Measurements from ENCODE around the gene EPHA2. TPM values are rescaled to one million over a fixed set of nuclear protein-coding genes. Genes with fewer than 3 reads are reported as not detected.

EPHA2 gene
- total and polyA plus RNA-seq, 12 donors = 0.83 to 49.5 (median 14.8) TPM

DNA sequence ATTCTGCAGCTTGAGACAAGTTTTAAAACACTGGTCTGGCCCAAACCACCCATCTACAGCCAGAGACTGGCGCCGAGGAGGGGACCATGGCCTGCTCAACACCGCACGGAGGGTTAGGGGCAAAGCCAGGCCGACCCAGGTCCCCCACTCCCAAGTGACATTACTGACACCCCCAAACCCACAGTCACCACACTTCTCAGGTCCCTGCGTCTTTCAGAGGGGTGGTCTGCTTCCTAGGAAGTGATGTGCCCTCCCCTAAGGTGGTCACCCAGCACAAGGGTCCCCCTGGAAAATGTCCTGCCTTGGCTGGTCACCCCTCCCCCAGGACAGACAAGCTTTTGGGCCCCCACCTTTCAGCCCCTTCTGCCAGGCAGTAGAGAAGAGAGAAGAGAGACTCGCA lies 20.8 kb upstream of the EPHA2 start:
- H3K4me3 ChIP-seq = no peak overlapping the region
- intact Hi-C loops (cut with DNase I) = no loop called here
- peak overlapping the region; percentile 63 to 94 (median 91) for H3K27ac ChIP-seq
- peaks cover 37 to 53% of the 10 kb centered on the region in 2 donors for H3K4me1 ChIP-seq (replicated peaks in 1 of 2)
- no peak for TF ChIP-seq POLR2A (IDR thresholded peaks at IDR 0.05)
- TF ChIP-seq, protein P1, sequence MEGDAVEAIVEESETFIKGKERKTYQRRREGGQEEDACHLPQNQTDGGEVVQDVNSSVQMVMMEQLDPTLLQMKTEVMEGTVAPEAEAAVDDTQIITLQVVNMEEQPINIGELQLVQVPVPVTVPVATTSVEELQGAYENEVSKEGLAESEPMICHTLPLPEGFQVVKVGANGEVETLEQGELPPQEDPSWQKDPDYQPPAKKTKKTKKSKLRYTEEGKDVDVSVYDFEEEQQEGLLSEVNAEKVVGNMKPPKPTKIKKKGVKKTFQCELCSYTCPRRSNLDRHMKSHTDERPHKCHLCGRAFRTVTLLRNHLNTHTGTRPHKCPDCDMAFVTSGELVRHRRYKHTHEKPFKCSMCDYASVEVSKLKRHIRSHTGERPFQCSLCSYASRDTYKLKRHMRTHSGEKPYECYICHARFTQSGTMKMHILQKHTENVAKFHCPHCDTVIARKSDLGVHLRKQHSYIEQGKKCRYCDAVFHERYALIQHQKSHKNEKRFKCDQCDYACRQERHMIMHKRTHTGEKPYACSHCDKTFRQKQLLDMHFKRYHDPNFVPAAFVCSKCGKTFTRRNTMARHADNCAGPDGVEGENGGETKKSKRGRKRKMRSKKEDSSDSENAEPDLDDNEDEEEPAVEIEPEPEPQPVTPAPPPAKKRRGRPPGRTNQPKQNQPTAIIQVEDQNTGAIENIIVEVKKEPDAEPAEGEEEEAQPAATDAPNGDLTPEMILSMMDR (IDR thresholded peaks at IDR 0.05) = no peak
- no peak for DNase-seq
- no peaks in the 10 kb centered on the region for H3K36me3 ChIP-seq (replicated peaks in 1 of 2)
- no peaks in the 10 kb centered on the region for H3K27me3 ChIP-seq
- H3K9me3 ChIP-seq (replicated peaks in 1 of 3) = no peaks in the 10 kb centered on the region
- WGBS, 4 donors = 73 to 100% (median 81%) methylated on average over 1 to 7 of the region's 7 CpGs

DNA sequence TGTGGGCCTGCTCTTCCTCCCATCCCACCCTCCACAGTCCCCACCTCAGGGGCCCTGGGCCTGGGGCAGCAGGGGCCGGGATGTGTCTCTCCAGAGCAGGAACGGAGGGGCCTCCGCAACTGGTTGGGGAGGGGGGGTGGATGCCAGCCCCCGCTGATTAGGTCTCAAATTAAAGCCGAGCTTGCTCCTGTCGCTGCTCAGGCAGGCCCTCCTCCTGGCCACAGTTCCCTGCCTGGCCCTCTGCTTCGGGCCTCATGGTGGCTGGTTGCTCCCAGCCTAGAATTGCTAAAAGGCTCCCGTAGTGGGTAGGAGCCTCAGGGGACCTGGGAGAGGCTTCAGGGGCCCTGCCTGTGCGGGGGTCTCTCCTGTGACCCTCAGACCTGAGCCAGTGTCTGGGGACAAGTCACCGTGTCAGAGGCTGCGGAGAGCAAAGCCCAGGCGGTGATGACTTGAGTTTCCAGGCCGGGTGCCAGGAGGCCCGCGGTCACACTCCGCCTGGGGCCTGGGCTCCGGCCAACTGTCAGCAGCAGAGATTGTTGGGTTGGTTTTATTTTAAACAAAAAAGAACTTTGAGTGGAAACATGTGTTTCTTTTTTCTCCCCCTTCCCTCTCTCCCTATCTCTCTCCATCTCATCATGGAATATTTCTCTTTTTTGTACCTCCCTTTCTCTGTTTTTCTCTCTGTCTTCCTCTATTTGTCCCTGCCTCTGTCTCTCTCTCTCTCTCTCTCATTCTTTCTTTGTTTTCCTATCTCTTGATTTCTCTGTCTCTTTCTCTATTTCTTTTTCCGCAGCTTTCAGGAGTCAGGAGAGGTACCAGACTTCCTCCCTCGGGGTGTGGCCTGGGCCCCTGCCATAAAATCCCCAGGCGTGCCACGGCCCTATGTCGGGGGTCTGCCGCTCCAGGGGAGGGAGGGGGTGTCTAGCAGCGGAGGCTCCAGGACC lies 20.0 kb upstream of the EPHA2 start:
- 10 to 21% (median 18%) methylated on average over 15 to 24 of the region's 24 CpGs for WGBS, 4 donors
- Histone ChIP-seq H3K9me3 (replicated peaks in 1 of 3) (no peaks in the 10 kb centered on the region), H3K27me3 (no peaks in the 10 kb centered on the region), H3K27ac (peak overlapping the region; percentile 63 to 94 (median 91)), H3K4me3 (no peak overlapping the region), H3K4me1 (replicated peaks in 1 of 2) (peaks cover 29 to 46% of the 10 kb centered on the region in 2 donors), H3K36me3 (replicated peaks in 1 of 2) (no peaks in the 10 kb centered on the region)
- TF ChIP-seq, protein P1 (IDR thresholded peaks at IDR 0.05) = no peak
- TF ChIP-seq POLR2A (IDR thresholded peaks at IDR 0.05) = peak in 1 of 2 donors; percentile 26
- DNase-seq = peak; percentile 91 to 95 (median 95)
- intact Hi-C loops (cut with DNase I) = no loop called here

DNA sequence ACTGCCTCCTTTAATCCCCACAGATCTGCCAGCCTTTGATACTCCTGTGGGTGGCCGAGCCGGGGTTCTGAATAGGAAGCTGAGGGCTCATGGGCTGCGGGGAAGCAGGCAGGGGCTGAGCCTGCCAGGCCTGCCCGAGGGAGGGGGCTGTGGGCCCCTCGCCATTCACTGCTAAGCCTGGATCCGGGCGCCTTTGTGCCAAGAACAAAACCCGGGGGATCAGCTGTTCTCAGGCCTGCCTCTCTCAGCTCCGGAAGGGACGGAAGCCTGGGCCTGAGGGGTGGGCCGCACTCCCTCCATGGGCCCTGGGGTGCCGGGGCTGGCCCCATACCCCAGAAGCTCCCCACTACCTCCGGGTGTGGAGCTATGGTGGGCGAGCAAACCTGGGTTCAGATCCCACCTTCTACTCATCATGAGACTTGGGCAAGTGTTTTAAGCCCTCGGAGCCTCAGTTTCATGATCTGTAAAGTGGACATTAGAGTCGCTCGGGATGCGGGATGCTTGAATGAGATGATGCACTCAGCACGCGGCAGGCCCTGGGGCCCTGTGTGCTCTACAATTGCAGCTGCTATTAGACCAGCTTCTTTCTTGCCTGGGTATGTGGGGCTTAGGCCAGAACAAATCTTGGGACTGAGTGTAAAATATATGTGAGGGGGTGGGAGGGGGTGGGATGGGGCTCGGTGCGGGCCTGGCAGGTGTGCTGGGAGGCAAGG lies 19.2 kb upstream of the EPHA2 start:
- H3K36me3 ChIP-seq (replicated peaks in 1 of 2) = no peaks in the 10 kb centered on the region
- no peak for TF ChIP-seq POLR2A (IDR thresholded peaks at IDR 0.05)
- TF ChIP-seq, protein P1 (IDR thresholded peaks at IDR 0.05) = no peak
- peak overlapping the region; percentile 63 to 94 (median 91) for H3K27ac ChIP-seq
- no peaks in the 10 kb centered on the region for H3K9me3 ChIP-seq (replicated peaks in 1 of 3)
- 72 to 75% (median 73%) methylated on average over 12 to 22 of the region's 22 CpGs for WGBS, 4 donors
- intact Hi-C loops (cut with DNase I) = no loop called here
- H3K4me3 ChIP-seq = no peak overlapping the region
- H3K27me3 ChIP-seq = no peaks in the 10 kb centered on the region
- DNase-seq = no peak
- H3K4me1 ChIP-seq (replicated peaks in 1 of 2) = peaks cover 29 to 46% of the 10 kb centered on the region in 2 donors

DNA sequence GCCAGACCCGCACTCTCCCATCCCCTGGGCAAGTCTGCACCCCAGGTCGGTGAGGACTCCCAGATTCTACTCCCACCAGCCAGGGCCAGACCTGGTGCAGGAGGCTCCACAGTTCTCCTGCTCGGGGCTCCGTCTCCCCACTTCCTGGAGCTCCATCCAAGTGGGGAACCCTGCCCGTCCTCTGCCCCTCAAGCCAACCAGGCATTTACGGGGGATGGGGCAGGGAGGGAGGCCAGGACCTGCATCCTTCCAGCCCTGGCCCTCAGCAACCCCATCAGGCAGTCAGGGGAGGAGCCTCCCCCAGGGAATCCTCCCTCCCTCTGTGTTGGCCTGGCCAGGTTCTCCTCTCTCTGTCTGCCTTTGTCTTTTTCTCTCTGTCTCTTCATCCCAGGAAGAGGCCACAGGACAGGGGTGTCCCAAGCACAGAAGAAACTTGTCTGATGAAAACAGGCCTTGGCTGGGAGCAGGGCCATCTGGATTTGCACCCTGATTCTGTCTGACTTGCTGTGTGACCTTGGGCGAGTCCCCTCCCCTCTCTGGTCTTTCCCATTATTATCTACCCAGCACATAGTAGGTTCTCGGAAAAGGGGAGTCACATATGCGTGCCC lies 18.5 kb upstream of the EPHA2 start:
- H3K36me3 ChIP-seq (replicated peaks in 1 of 2) = no peaks in the 10 kb centered on the region
- no peaks in the 10 kb centered on the region for H3K27me3 ChIP-seq
- TF ChIP-seq, protein P1 (IDR thresholded peaks at IDR 0.05) = no peak
- TF ChIP-seq POLR2A (IDR thresholded peaks at IDR 0.05) = no peak
- no peaks in the 10 kb centered on the region for H3K9me3 ChIP-seq (replicated peaks in 1 of 3)
- H3K4me3 ChIP-seq = no peak overlapping the region
- peak overlapping the region in 2 of 5 donors; percentile 91 to 94 for H3K27ac ChIP-seq
- 74 to 79% (median 76%) methylated on average over 5 to 9 of the region's 9 CpGs for WGBS, 4 donors
- DNase-seq = no peak
- intact Hi-C loops (cut with DNase I) = no loop called here
- H3K4me1 ChIP-seq (replicated peaks in 1 of 2) = peaks cover 29 to 46% of the 10 kb centered on the region in 2 donors

All from adrenal gland (tissue), 12 donors.